ENCODE results near the gene UGT3A2.

UGT3A2 gene

GRCh38 chr5:36017004-36017403 lies 49.7 kb downstream of the UGT3A2 start:
- in situ Hi-C loops (cut with MboI; ENCODE audit: low sequenced_read_pairs, unreplicated experiment): no loop called here
- TF ChIP-seq CTCF (IDR thresholded peaks at IDR 0.05; ENCODE audit: borderline replicate concordance, control extremely low read depth, extremely low read depth, insufficient read depth, missing control alignments): no peak
- no peak for DNase-seq (ENCODE audit: low spot score)

- TF ChIP-seq CTCF (IDR thresholded peaks at IDR 0.05; ENCODE audit: borderline replicate concordance, control extremely low read depth, extremely low read depth, insufficient read depth, missing control alignments): no peak
- no peak for DNase-seq (ENCODE audit: low spot score)
- in situ Hi-C loops (cut with MboI; ENCODE audit: low sequenced_read_pairs, unreplicated experiment): no loop called here
Observed at GRCh38 chr5:36013182-36013581, 53.5 kb downstream of the UGT3A2 start.

- DNase-seq (ENCODE audit: low spot score): no peak
- in situ Hi-C loops (cut with MboI; ENCODE audit: low sequenced_read_pairs, unreplicated experiment): no loop called here
- no peak for TF ChIP-seq CTCF (IDR thresholded peaks at IDR 0.05; ENCODE audit: borderline replicate concordance, control extremely low read depth, extremely low read depth, insufficient read depth, missing control alignments)
Observed at GRCh38 chr5:36009698-36010097, 57.0 kb downstream of the UGT3A2 start.

GRCh38 chr5:36007366-36007765 lies 59.3 kb downstream of the UGT3A2 start:
- in situ Hi-C loops (cut with MboI; ENCODE audit: low sequenced_read_pairs, unreplicated experiment): no loop called here
- no peak for TF ChIP-seq CTCF (IDR thresholded peaks at IDR 0.05; ENCODE audit: borderline replicate concordance, control extremely low read depth, extremely low read depth, insufficient read depth, missing control alignments)
- no peak for DNase-seq (ENCODE audit: low spot score)

- no peak for TF ChIP-seq CTCF (IDR thresholded peaks at IDR 0.05; ENCODE audit: borderline replicate concordance, control extremely low read depth, extremely low read depth, insufficient read depth, missing control alignments)
- no peak for DNase-seq (ENCODE audit: low spot score)
- in situ Hi-C loops (cut with MboI; ENCODE audit: low sequenced_read_pairs, unreplicated experiment): no loop called here
Observed at GRCh38 chr5:36006163-36006562, 60.5 kb downstream of the UGT3A2 start.

- in situ Hi-C loops (cut with MboI; ENCODE audit: low sequenced_read_pairs, unreplicated experiment): no loop called here
- DNase-seq (ENCODE audit: low spot score): no peak
- TF ChIP-seq CTCF (IDR thresholded peaks at IDR 0.05; ENCODE audit: borderline replicate concordance, control extremely low read depth, extremely low read depth, insufficient read depth, missing control alignments): no peak
Observed at GRCh38 chr5:36001032-36001431, 65.7 kb downstream of the UGT3A2 start.

GRCh38 chr5:35999547-35999946 lies 67.1 kb downstream of the UGT3A2 start:
- no peak for DNase-seq (ENCODE audit: low spot score)
- TF ChIP-seq CTCF (IDR thresholded peaks at IDR 0.05; ENCODE audit: borderline replicate concordance, control extremely low read depth, extremely low read depth, insufficient read depth, missing control alignments): no peak
- in situ Hi-C loops (cut with MboI; ENCODE audit: low sequenced_read_pairs, unreplicated experiment): no loop called here
